Activated CD4-positive, alpha-beta T cell treated with anti-CD3 and anti-CD28 coated beads, Interleukin-2, amount 10 ng/mL, durations not matched to agents 24 days and 14 days (primary cell): ENCODE data around the gene JAML. TPM values are rescaled to one million over a fixed set of nuclear protein-coding genes. Genes with fewer than 3 reads are reported as not detected.

ENCODE experiments used
- DNase-seq: peaks from one replicate; pipeline ENCODE4 v3.0.0; 2022
- H3K27ac Mint-ChIP-seq: one replicate; pipeline ENCODE4 v1.8.0; 2022; ENCODE audit warnings: mild to moderate bottlenecking, mixed read lengths
- H3K27me3 Mint-ChIP-seq: one replicate; pipeline ENCODE4 v1.8.0; 2022; ENCODE audit warnings: mixed read lengths
- H3K36me3 Mint-ChIP-seq: one replicate; pipeline ENCODE4 v1.8.0; 2022; ENCODE audit warnings: low read depth, mild to moderate bottlenecking, mixed read lengths
- H3K4me1 Mint-ChIP-seq: one replicate; pipeline ENCODE4 v1.8.0; 2021; ENCODE audit warnings: mixed read lengths
- H3K4me3 Mint-ChIP-seq: one replicate; pipeline ENCODE4 v1.8.0; 2022; ENCODE audit warnings: mild to moderate bottlenecking, moderate library complexity, mixed read lengths
- H3K9me3 Mint-ChIP-seq: one replicate; pipeline ENCODE4 v1.8.0; 2021; ENCODE audit warnings: mixed read lengths
- intact Hi-C: fragments of 100-400 bp; cut with micrococcal nuclease; formaldehyde crosslinking; loops from one replicate; pipeline ENCODE4 v1.15.1; 2023
- total RNA-seq: library from RNA; stranded (reverse); gene quantifications from 2 replicates; pipeline ENCODE4 v1.2.3, GENCODE V29; 2022

The JAML gene
- total RNA-seq, 1 donor from 2014 or later = 318 TPM

DNA sequence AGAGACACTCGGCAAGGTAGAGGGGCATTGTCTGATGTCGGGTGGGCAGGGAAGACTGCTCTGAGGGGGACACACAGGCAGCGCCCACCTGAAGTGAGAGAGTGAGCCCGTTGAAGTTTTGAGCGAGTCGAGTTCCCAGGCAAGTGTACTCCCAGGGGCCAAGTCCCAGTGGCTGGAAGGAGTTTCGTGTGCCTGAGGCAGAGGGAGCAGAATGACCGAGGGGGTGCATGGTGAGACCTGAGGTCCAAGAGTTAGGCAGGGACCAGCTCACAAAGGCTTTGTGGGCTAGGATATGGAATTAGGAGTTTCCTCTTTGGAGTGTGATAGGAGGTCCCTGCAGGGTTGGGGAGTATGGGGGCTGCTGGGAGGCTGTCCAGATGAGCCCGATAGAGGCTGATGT lies 54.6 kb downstream of the JAML start:
- H3K4me3 Mint-ChIP-seq = no peak overlapping the region
- no peaks in the 10 kb centered on the region for H3K9me3 Mint-ChIP-seq
- H3K4me1 Mint-ChIP-seq = peaks cover 7% of the 10 kb centered on the region
- peaks cover 10% of the 10 kb centered on the region for H3K27me3 Mint-ChIP-seq
- intact Hi-C loops = loop anchor here (10.0 kb wide), 1 partner anchor 365 kb away; no protein-coding TSS in a partner anchor
- DNase-seq = no peak
- no peaks in the 10 kb centered on the region for H3K36me3 Mint-ChIP-seq
- H3K27ac Mint-ChIP-seq = no peak overlapping the region

DNA sequence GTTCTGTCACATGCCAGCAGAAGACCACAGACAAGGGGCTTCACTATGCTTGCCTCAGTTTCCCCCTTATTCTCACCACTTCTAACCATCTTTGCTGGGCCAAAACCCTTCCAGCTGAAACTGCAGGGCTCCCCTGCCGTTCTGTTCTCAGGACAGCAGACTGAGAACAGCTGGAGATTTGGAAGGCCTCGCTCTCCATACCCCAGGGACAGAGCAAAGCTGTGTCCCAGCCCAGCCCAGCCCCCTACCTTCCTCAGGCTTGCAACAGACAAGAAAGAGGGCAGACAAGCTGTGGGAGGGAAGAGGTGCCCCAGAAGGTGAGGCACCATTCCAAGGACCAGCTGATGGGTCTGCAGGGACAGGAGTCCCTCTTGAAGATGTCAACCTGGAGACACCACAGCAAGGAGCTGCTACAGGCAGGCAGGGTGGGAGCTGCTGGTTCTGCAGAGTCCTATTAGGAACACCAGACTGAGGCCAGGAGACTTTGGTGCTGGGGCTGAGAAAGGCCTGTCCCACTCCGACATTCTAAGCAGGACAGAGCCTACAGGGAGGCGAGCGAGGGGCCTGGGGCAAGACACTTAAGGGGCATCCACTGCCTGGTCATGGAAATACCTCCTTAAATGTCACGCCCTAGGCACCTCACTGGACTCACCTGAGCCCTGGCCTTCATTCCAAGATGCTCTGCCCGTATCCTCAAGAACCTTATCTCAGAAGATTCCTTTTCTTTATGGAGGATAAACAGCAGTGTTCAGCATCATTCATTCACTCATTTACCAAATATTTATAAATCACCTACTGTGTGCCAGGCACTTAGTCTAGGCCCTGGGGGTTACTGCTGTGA lies 55.3 kb downstream of the JAML start:
- H3K4me1 Mint-ChIP-seq = peaks cover 7% of the 10 kb centered on the region
- H3K9me3 Mint-ChIP-seq = no peaks in the 10 kb centered on the region
- no peak overlapping the region for H3K4me3 Mint-ChIP-seq
- DNase-seq = no peak
- no peak overlapping the region for H3K27ac Mint-ChIP-seq
- H3K36me3 Mint-ChIP-seq = no peaks in the 10 kb centered on the region
- H3K27me3 Mint-ChIP-seq = peaks cover 12% of the 10 kb centered on the region
- intact Hi-C loops = loop anchor here (10.0 kb wide), 1 partner anchor 365 kb away; no protein-coding TSS in a partner anchor

DNA sequence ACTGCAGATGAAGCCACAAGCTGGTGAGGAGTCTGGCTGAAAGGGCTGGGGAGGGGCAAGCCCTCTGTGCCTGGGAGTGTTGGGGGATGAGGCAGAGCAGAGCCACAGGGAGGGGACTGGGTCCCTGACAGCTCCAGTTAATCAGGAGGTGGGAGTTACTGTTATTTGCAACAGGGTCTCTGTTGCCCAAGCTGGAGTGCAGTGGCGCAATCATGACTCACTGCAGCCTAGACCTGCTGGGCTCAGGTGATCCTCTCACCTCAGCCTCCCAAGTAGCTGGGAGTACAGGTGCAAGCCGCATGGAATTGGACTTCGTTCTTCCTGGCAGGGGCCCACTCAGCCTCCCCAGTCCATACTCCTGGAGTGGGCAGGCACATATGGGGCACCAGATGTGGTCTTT lies 56.1 kb downstream of the JAML start:
- no peak for DNase-seq
- intact Hi-C loops = no loop called here
- H3K9me3 Mint-ChIP-seq = no peaks in the 10 kb centered on the region
- H3K4me1 Mint-ChIP-seq = peaks cover 7% of the 10 kb centered on the region
- peaks cover 14% of the 10 kb centered on the region for H3K27me3 Mint-ChIP-seq
- no peak overlapping the region for H3K27ac Mint-ChIP-seq
- no peaks in the 10 kb centered on the region for H3K36me3 Mint-ChIP-seq
- H3K4me3 Mint-ChIP-seq = no peak overlapping the region

DNA sequence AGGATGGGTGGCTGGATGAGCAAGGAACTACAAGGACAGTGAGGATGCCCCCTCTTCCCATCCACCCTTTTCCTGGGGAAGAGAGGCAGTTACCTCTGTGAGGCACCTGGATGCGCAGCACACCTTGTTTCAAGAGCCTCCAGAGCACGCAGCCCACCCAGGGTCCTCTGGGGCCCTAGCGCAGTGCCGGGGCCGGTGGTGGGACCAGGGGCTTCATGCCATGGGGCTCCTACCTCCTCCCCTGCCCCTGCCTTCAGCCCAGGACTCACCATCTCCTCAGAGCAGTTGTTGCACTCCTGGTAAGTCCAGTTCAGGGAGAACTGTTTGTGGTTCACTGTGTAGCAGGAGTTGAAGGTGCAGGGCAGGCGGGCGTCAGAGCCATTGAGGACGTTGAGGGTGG lies 56.5 kb downstream of the JAML start:
- H3K9me3 Mint-ChIP-seq = no peaks in the 10 kb centered on the region
- H3K4me3 Mint-ChIP-seq = no peak overlapping the region
- peaks cover 7% of the 10 kb centered on the region for H3K4me1 Mint-ChIP-seq
- no peak overlapping the region for H3K27ac Mint-ChIP-seq
- H3K27me3 Mint-ChIP-seq = peaks cover 17% of the 10 kb centered on the region
- no peak for DNase-seq
- intact Hi-C loops = no loop called here
- no peaks in the 10 kb centered on the region for H3K36me3 Mint-ChIP-seq

DNA sequence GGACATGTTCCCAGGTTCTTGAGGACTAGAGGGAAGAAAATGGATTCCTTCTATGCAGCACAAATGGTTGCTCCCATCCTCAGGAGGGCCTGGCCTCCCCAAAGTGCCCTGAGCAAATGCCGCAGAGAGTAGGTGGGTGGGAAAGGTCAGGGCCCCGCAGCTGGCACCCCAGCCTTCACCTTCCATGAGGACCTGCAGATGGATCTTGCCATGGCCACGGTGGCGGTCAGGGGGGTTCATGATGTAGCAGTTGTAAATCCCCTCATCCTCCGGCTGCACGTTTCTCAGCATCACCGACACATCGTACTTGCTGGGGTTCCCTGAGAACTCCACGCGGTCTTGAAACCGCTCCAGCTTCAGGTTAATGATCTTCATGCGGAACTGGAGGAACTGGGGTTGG lies 56.9 kb downstream of the JAML start:
- intact Hi-C loops = no loop called here
- peaks cover 7% of the 10 kb centered on the region for H3K4me1 Mint-ChIP-seq
- no peaks in the 10 kb centered on the region for H3K36me3 Mint-ChIP-seq
- H3K9me3 Mint-ChIP-seq = no peaks in the 10 kb centered on the region
- H3K27ac Mint-ChIP-seq = no peak overlapping the region
- DNase-seq = no peak
- peaks cover 19% of the 10 kb centered on the region for H3K27me3 Mint-ChIP-seq
- no peak overlapping the region for H3K4me3 Mint-ChIP-seq

DNA sequence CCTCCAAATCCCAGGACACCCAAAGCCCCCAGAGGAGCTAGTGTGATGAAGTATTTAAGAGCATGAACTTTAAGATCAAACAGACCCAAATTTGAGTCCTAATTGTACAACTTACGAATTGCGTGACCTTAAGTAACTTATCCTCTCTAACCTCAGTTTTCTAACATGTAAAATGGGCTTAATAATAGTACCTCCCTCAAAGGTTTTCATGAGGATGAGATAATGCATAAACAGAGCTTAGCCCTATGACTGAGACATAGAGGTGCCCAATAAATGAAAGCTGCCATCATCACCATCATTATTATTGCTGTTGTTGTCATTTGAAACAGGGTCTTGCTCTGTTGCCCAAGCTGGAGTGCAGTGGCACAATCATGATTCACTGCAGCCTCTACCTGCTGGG lies 57.6 kb downstream of the JAML start:
- intact Hi-C loops = no loop called here
- no peak overlapping the region for H3K27ac Mint-ChIP-seq
- no peaks in the 10 kb centered on the region for H3K9me3 Mint-ChIP-seq
- H3K4me1 Mint-ChIP-seq = peaks cover 7% of the 10 kb centered on the region
- DNase-seq = no peak
- H3K36me3 Mint-ChIP-seq = no peaks in the 10 kb centered on the region
- peaks cover 23% of the 10 kb centered on the region for H3K27me3 Mint-ChIP-seq
- H3K4me3 Mint-ChIP-seq = no peak overlapping the region

DNA sequence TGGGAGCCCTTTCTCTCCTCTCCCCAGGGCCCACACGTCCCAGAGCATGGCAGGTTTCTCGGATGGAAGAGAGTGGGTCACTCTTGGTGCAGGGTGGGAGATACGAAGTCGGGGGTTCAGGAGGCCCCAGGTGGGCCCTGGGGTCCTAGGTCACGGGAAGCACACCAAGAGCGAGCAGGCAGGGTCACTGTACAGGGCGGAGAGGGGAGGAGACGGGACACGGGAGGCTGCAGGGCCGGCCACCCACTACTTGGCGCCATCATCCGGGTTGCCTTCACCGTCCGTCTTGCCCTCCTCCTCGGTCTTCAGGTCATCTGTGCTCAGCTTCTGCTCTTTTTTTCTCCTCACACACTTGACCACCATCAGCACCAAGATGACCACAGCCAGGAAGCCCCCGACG lies 58.2 kb downstream of the JAML start:
- Mint-ChIP-seq H3K36me3 (no peaks in the 10 kb centered on the region), H3K4me1 (peaks cover 3% of the 10 kb centered on the region), H3K9me3 (no peaks in the 10 kb centered on the region), H3K4me3 (no peak overlapping the region), H3K27me3 (peaks cover 26% of the 10 kb centered on the region), H3K27ac (no peak overlapping the region)
- intact Hi-C loops = no loop called here
- DNase-seq = no peak

DNA sequence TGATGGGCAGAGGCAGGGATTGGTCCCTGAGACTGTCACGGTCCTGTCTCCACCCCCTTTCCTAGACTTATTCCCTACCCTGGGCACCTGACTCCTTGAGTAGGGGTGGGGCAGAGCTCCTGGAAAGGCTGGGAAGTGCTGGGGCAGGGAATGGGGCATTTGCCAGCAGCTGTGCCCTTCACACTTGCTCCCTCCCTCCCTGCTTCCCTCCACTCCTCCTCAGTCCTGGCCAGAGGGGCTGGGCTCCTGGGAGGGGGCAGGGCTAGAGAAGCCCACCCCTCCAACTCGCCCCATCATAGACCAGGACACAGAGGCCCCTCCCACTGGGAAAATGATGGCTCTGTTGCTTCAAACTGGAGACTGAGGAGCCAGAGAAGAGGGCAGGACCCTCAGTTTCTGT lies 59.9 kb downstream of the JAML start:
- intact Hi-C loops = no loop called here
- Mint-ChIP-seq H3K36me3 (no peaks in the 10 kb centered on the region), H3K9me3 (no peaks in the 10 kb centered on the region), H3K27ac (no peak overlapping the region), H3K4me3 (no peak overlapping the region), H3K27me3 (peaks cover 27% of the 10 kb centered on the region), H3K4me1 (no peaks in the 10 kb centered on the region)
- no peak for DNase-seq

DNA sequence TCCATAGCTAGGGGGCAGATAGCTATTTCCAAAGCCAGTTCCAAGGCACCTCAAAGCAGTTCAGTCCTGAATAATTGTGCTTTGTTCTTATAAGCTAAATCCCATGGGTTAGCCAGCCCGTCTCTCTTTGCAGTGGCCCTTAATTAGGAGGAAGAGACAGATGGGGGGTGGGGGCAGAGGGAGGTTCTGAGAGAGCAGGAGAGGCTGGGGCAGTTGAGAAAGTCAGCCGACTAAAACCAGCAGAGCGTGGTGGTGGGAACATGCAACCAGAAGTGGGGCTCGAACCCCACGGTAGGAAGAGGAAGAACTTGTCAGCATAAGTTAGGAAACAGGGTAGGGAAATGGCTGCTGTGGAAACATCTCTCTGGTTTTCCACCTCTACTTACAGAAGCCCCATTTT lies 61.3 kb downstream of the JAML start:
- no peaks in the 10 kb centered on the region for H3K9me3 Mint-ChIP-seq
- H3K4me1 Mint-ChIP-seq = no peaks in the 10 kb centered on the region
- intact Hi-C loops = no loop called here
- no peaks in the 10 kb centered on the region for H3K36me3 Mint-ChIP-seq
- H3K27me3 Mint-ChIP-seq = peaks cover 38% of the 10 kb centered on the region
- no peak for DNase-seq
- no peak overlapping the region for H3K27ac Mint-ChIP-seq
- no peak overlapping the region for H3K4me3 Mint-ChIP-seq

DNA sequence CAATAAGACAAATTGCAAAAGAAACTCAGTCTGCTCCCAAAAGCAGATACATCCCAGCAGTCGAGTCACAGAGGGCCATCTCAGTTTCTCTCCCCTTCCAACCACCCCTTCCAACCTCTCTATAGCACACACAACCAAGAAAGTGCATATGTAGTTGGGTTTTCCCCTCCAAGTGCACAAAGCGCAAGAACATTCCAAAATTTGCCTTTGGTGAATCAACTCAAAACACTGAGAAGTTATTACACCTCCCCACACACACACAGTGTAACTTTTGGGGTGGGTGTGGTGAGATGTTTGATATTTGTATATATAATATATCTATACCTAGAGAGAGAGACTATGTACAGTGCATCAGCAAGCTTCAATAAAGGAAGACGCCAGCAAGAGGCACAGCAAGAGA lies 62.0 kb downstream of the JAML start:
- peaks cover 45% of the 10 kb centered on the region for H3K27me3 Mint-ChIP-seq
- H3K4me3 Mint-ChIP-seq = no peak overlapping the region
- DNase-seq = no peak
- no peak overlapping the region for H3K27ac Mint-ChIP-seq
- H3K36me3 Mint-ChIP-seq = no peaks in the 10 kb centered on the region
- H3K9me3 Mint-ChIP-seq = no peaks in the 10 kb centered on the region
- intact Hi-C loops = no loop called here
- H3K4me1 Mint-ChIP-seq = peaks cover under 1% of the 10 kb centered on the region

DNA sequence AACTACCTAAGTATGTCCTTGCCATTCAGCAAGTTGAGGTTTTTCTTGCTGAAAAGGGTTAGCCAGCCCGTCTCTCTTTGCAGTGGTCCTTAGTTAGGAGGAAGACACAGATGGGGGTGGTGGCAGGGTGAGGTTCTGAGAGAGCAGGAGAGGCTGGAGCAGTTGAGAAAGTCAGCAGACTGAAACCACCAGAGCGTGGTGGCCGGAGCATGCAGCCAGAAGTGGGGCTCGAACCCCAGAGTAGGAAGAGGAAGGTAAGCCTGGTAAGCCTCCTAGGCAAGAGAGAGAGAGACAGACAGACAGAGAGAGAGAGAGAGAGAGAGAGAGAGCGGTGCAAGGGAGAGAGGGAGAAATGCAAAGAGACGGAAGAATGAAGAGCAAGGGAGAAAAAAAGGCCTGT lies 63.0 kb downstream of the JAML start:
- Mint-ChIP-seq H3K9me3 (no peaks in the 10 kb centered on the region), H3K4me1 (peaks cover 8% of the 10 kb centered on the region), H3K4me3 (no peak overlapping the region), H3K36me3 (no peaks in the 10 kb centered on the region), H3K27ac (no peak overlapping the region), H3K27me3 (peaks cover 48% of the 10 kb centered on the region)
- DNase-seq = no peak
- intact Hi-C loops = no loop called here

DNA sequence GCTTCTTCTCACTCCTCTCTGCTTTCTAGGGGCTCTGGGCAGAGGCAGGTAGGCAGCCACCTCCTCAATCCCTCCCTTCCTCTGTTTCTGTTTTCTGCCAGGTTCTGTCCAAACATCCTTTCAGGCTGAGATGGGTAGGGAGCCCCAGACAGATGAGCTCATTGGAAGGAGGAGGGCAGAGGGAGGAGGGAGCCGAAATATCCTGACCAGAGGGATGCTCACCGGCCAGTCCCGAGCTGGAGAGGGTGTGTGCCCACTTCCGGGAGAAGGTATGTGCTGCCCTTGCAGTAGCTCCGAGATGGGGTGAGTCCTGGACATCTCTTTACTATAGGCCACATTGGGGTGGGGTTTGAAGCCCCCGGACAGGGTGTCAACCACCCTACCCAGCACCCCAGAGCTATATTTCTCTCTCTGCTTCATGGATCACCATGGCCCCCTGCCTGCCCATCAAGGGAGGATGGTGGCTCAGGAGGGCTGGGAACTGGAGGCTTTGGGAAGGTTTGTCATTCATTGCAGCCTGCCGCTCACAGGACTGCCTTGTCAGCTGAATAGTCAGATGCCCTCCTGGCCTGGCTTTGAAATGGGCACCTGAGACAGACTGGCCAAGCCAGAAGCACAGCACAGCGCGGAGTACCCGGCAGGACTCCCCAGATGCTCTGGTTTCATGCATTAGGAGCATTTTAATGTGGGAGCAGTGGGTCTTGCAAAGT lies 67.5 kb downstream of the JAML start:
- no peaks in the 10 kb centered on the region for H3K9me3 Mint-ChIP-seq
- intact Hi-C loops = no loop called here
- no peak overlapping the region for H3K4me3 Mint-ChIP-seq
- H3K27ac Mint-ChIP-seq = no peak overlapping the region
- peaks cover 73% of the 10 kb centered on the region for H3K27me3 Mint-ChIP-seq
- peaks cover 14% of the 10 kb centered on the region for H3K4me1 Mint-ChIP-seq
- H3K36me3 Mint-ChIP-seq = no peaks in the 10 kb centered on the region
- no peak for DNase-seq

DNA sequence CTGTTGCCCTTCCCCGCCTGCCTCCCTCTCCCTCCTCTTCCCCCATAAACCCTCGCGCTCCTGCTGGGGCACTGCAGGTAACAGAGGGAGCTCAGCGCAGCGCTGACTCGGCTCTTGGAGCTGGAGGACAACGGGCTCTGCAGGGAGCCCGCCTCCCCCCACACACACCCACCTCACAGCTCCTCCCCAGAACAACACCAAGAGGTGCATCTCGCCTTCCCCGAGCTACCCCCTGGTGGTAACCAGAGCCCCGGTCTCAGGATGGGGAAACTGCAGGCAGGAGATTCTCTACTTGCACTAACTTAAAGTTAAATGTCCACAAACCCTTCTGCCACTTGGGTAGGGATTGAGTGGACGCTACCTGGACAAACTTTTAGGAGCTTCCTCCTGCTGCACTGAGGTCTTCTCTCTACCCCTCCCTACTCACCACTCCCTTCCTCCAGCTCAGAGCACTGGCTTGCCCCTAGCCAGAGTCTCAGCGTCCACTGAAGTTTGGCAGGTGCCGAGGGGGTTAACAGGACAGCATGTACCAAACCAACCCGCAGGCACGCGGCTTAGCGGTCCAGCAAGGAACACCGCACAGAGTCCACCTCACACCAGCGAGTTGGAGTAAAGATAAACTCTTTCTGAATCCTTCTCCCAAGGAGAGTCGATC lies 68.2 kb downstream of the JAML start:
- no peaks in the 10 kb centered on the region for H3K36me3 Mint-ChIP-seq

More for the DNA sequence above, 68.2 kb downstream of the JAML start:
- no peak overlapping the region for H3K4me3 Mint-ChIP-seq
- no peaks in the 10 kb centered on the region for H3K9me3 Mint-ChIP-seq
- H3K4me1 Mint-ChIP-seq = peaks cover 14% of the 10 kb centered on the region
- H3K27me3 Mint-ChIP-seq = peaks cover 76% of the 10 kb centered on the region
- peak; percentile 66 for DNase-seq
- intact Hi-C loops = no loop called here
- no peak overlapping the region for H3K27ac Mint-ChIP-seq
